Measurements from ENCODE around the gene NDNF.

DNA sequence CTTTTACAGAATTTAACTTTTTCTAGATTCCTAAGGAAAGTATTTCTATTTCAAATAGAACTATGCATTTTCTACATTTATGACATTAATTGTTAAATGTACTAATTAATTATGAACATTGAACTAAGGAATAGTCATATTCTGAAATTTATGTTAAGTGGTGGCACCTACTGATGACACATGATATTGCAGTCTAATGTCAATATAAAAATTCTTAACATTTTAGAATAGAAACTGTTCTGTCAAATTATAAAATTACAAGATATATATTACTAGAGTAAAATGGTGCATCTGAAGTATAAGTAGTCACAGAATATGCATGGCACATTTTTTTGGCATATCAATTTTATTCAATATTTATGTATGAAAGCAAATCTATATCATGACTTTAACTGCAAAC lies 40.2 kb upstream of the NDNF start:
- TF ChIP-seq, protein P1, sequence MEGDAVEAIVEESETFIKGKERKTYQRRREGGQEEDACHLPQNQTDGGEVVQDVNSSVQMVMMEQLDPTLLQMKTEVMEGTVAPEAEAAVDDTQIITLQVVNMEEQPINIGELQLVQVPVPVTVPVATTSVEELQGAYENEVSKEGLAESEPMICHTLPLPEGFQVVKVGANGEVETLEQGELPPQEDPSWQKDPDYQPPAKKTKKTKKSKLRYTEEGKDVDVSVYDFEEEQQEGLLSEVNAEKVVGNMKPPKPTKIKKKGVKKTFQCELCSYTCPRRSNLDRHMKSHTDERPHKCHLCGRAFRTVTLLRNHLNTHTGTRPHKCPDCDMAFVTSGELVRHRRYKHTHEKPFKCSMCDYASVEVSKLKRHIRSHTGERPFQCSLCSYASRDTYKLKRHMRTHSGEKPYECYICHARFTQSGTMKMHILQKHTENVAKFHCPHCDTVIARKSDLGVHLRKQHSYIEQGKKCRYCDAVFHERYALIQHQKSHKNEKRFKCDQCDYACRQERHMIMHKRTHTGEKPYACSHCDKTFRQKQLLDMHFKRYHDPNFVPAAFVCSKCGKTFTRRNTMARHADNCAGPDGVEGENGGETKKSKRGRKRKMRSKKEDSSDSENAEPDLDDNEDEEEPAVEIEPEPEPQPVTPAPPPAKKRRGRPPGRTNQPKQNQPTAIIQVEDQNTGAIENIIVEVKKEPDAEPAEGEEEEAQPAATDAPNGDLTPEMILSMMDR (tag by site-specific recombination; IDR thresholded peaks at IDR 0.05) = no peak
- TF ChIP-seq ZNF223 (tag by site-specific recombination; IDR thresholded peaks at IDR 0.05) = no peak
- no peak for TF ChIP-seq TRIM28 (IDR thresholded peaks at IDR 0.05; ENCODE audit: borderline replicate concordance, low read length)
- no peak for TF ChIP-seq ZNF530 (tag by site-specific recombination; IDR thresholded peaks at IDR 0.05; ENCODE audit: low read depth)
- no peak for TF ChIP-seq ZNF274 (IDR thresholded peaks at IDR 0.05; ENCODE audit: low read length)
- TF ChIP-seq ZNF274 (tag by site-specific recombination; IDR thresholded peaks at IDR 0.05; ENCODE audit: borderline replicate concordance) = no peak
- no peak for TF ChIP-seq SP3 (tag by site-specific recombination; IDR thresholded peaks at IDR 0.05)
- TF ChIP-seq MYNN (tag by site-specific recombination; IDR thresholded peaks at IDR 0.05; ENCODE audit: borderline replicate concordance) = no peak
- TF ChIP-seq ZNF433 (tag by site-specific recombination; IDR thresholded peaks at IDR 0.05; ENCODE audit: low read depth) = no peak
- TF ChIP-seq, protein P2, sequence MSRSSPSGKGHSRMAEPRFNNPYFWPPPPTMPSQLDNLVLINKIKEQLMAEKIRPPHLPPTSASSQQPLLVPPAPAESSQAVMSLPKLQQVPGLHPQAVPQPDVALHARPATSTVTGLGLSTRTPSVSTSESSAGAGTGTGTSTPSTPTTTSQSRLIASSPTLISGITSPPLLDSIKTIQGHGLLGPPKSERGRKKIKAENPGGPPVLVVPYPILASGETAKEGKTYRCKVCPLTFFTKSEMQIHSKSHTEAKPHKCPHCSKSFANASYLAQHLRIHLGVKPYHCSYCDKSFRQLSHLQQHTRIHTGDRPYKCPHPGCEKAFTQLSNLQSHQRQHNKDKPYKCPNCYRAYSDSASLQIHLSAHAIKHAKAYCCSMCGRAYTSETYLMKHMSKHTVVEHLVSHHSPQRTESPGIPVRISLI (tag by site-specific recombination; IDR thresholded peaks at IDR 0.05) = no peak

Measured in HEK293 (cell line).